Central memory CD8-positive, alpha-beta T cell (primary cell): Measurements from ENCODE around the gene CEP44.
"Not testable (repeated sequence)": the region's sequence is repeated elsewhere in the genome, so short reads cannot be mapped to it uniquely, and the experiment has no call there.

ENCODE experiments used
- ATAC-seq: fragments of 150-1000 bp; cut with Tn5 transposase; replicated peaks from 2 replicates; pipeline ENCODE4 v1.10.0; 2022; ENCODE audit warnings: mild to moderate bottlenecking, moderate FRiP score, moderate number of reproducible peaks; ENCODE audit not compliant: poor library complexity, severe bottlenecking; ENCODE audit errors: extremely low read depth
- DNase-seq, 2 donors: peaks; one replicate each; pipeline ENCODE4 v3.0.0; 2021; ENCODE audit warnings: low spot score in 2 of 2
- H3K27ac Mint-ChIP-seq: one replicate; pipeline ENCODE4 v1.8.0; 2022; ENCODE audit warnings: low read depth, mild to moderate bottlenecking, moderate library complexity, mixed read lengths
- H3K27me3 Mint-ChIP-seq: one replicate; pipeline ENCODE4 v1.8.0; 2022; ENCODE audit warnings: mixed read lengths
- H3K36me3 Mint-ChIP-seq: one replicate; pipeline ENCODE4 v1.8.0; 2022; ENCODE audit warnings: mild to moderate bottlenecking, moderate library complexity, mixed read lengths; ENCODE audit not compliant: insufficient read depth
- H3K4me1 Mint-ChIP-seq: one replicate; pipeline ENCODE4 v1.8.0; 2022; ENCODE audit warnings: mixed read lengths
- H3K4me3 Mint-ChIP-seq: one replicate; pipeline ENCODE4 v1.8.0; 2022; ENCODE audit warnings: mild to moderate bottlenecking, moderate library complexity, mixed read lengths
- H3K9me3 Mint-ChIP-seq: one replicate; pipeline ENCODE4 v1.8.0; 2022; ENCODE audit warnings: mixed read lengths

The CEP44 gene

GRCh38 chr4:174260099-174260498 lies 23.6 kb upstream of the CEP44 start:
- Mint-ChIP-seq H3K36me3 (peaks cover 11% of the 10 kb centered on the region), H3K4me3 (no peak overlapping the region), H3K9me3 (no peaks in the 10 kb centered on the region), H3K4me1 (peaks cover 9% of the 10 kb centered on the region), H3K27ac (no peak overlapping the region), H3K27me3 (no peaks in the 10 kb centered on the region)
- no peak for DNase-seq
- ATAC-seq, result no peak

GRCh38 chr4:174261432-174261831 lies 22.3 kb upstream of the CEP44 start:
- H3K4me3 Mint-ChIP-seq, DNase-seq, H3K9me3 Mint-ChIP-seq, H3K27me3 Mint-ChIP-seq, ATAC-seq, H3K4me1 Mint-ChIP-seq, H3K27ac Mint-ChIP-seq: not testable (repeated sequence)
- H3K36me3 Mint-ChIP-seq, result peaks cover 13% of the 10 kb centered on the region

GRCh38 chr4:174262624-174263444 lies 20.9 kb upstream of the CEP44 start:
- DNase-seq, result no peak
- Mint-ChIP-seq H3K4me3 (no peak overlapping the region), H3K9me3 (no peaks in the 10 kb centered on the region), H3K27ac (no peak overlapping the region), H3K27me3 (no peaks in the 10 kb centered on the region), H3K36me3 (peaks cover 11% of the 10 kb centered on the region), H3K4me1 (peaks cover 9% of the 10 kb centered on the region)
- no peak for ATAC-seq

GRCh38 chr4:174263445-174263736 lies 20.3 kb upstream of the CEP44 start:
- no peak overlapping the region for H3K27ac Mint-ChIP-seq
- H3K36me3 Mint-ChIP-seq, result peaks cover 11% of the 10 kb centered on the region
- DNase-seq (no peak), ATAC-seq (no peak)
- H3K9me3 Mint-ChIP-seq, result no peaks in the 10 kb centered on the region
- peaks cover 9% of the 10 kb centered on the region for H3K4me1 Mint-ChIP-seq
- H3K4me3 Mint-ChIP-seq, result no peak overlapping the region
- H3K27me3 Mint-ChIP-seq, result no peaks in the 10 kb centered on the region

GRCh38 chr4:174265916-174266315 lies 17.8 kb upstream of the CEP44 start:
- Mint-ChIP-seq H3K9me3 (no peaks in the 10 kb centered on the region), H3K27ac (no peak overlapping the region), H3K4me1 (peaks cover 11% of the 10 kb centered on the region), H3K36me3 (peaks cover 5% of the 10 kb centered on the region), H3K27me3 (no peaks in the 10 kb centered on the region), H3K4me3 (no peak overlapping the region)
- ATAC-seq (no peak), DNase-seq (no peak)

- H3K36me3 Mint-ChIP-seq, result peaks cover 5% of the 10 kb centered on the region
- no peak for ATAC-seq
- DNase-seq, result no peak
- peaks cover 16% of the 10 kb centered on the region for H3K4me1 Mint-ChIP-seq
- H3K27ac Mint-ChIP-seq, result no peak overlapping the region
- H3K9me3 Mint-ChIP-seq, result no peaks in the 10 kb centered on the region
- no peaks in the 10 kb centered on the region for H3K27me3 Mint-ChIP-seq
- H3K4me3 Mint-ChIP-seq, result no peak overlapping the region
Observed at GRCh38 chr4:174266416-174266815, 17.3 kb upstream of the CEP44 start.

GRCh38 chr4:174273930-174274329 lies 9.8 kb upstream of the CEP44 start:
- DNase-seq (no peak), ATAC-seq (no peak)
- Mint-ChIP-seq H3K9me3 (no peaks in the 10 kb centered on the region), H3K36me3 (peaks cover 2% of the 10 kb centered on the region), H3K27ac (no peak overlapping the region), H3K4me1 (peaks cover 39% of the 10 kb centered on the region), H3K27me3 (no peaks in the 10 kb centered on the region), H3K4me3 (no peak overlapping the region)

GRCh38 chr4:174274436-174274835 lies 9.3 kb upstream of the CEP44 start:
- Mint-ChIP-seq H3K9me3 (no peaks in the 10 kb centered on the region), H3K27me3 (no peaks in the 10 kb centered on the region), H3K27ac (no peak overlapping the region), H3K4me1 (peaks cover 44% of the 10 kb centered on the region), H3K36me3 (peaks cover 4% of the 10 kb centered on the region), H3K4me3 (no peak overlapping the region)
- DNase-seq, result no peak
- ATAC-seq, result no peak

- H3K4me1 Mint-ChIP-seq, result peaks cover 51% of the 10 kb centered on the region
- no peak for ATAC-seq
- H3K9me3 Mint-ChIP-seq, result no peaks in the 10 kb centered on the region
- no peaks in the 10 kb centered on the region for H3K27me3 Mint-ChIP-seq
- DNase-seq, result no peak
- H3K36me3 Mint-ChIP-seq, result peaks cover 4% of the 10 kb centered on the region
- H3K4me3 Mint-ChIP-seq, result no peak overlapping the region
- no peak overlapping the region for H3K27ac Mint-ChIP-seq
Observed at GRCh38 chr4:174275101-174275500, 8.6 kb upstream of the CEP44 start.

- Mint-ChIP-seq H3K36me3 (peaks cover 7% of the 10 kb centered on the region), H3K27ac (no peak overlapping the region), H3K27me3 (no peaks in the 10 kb centered on the region), H3K4me1 (peaks cover 53% of the 10 kb centered on the region), H3K4me3 (no peak overlapping the region), H3K9me3 (no peaks in the 10 kb centered on the region)
- DNase-seq (no peak), ATAC-seq (no peak)
Observed at GRCh38 chr4:174277433-174277832, 6.3 kb upstream of the CEP44 start.

GRCh38 chr4:174278467-174278866 lies 5.2 kb upstream of the CEP44 start:
- no peak for ATAC-seq
- no peak overlapping the region for H3K4me3 Mint-ChIP-seq
- no peaks in the 10 kb centered on the region for H3K27me3 Mint-ChIP-seq
- H3K27ac Mint-ChIP-seq, result peak overlapping the region; percentile 13
- H3K4me1 Mint-ChIP-seq, result peaks cover 59% of the 10 kb centered on the region
- no peak for DNase-seq
- no peaks in the 10 kb centered on the region for H3K9me3 Mint-ChIP-seq
- peaks cover 14% of the 10 kb centered on the region for H3K36me3 Mint-ChIP-seq

GRCh38 chr4:174279433-174280155 lies 4.1 kb upstream of the CEP44 start:
- ATAC-seq (no peak), DNase-seq (no peak)
- peaks cover 70% of the 10 kb centered on the region for H3K4me1 Mint-ChIP-seq
- no peak overlapping the region for H3K4me3 Mint-ChIP-seq
- H3K27me3 Mint-ChIP-seq, result no peaks in the 10 kb centered on the region
- H3K9me3 Mint-ChIP-seq, result no peaks in the 10 kb centered on the region
- peaks cover 20% of the 10 kb centered on the region for H3K36me3 Mint-ChIP-seq
- H3K27ac Mint-ChIP-seq, result no peak overlapping the region

GRCh38 chr4:174281182-174281737 lies 2.5 kb upstream of the CEP44 start:
- H3K4me3 Mint-ChIP-seq, result no peak overlapping the region
- peaks cover 79% of the 10 kb centered on the region for H3K4me1 Mint-ChIP-seq

More at GRCh38 chr4:174281182-174281737, 2.5 kb upstream of the CEP44 start:
- Mint-ChIP-seq H3K27me3 (no peaks in the 10 kb centered on the region), H3K36me3 (peaks cover 23% of the 10 kb centered on the region), H3K27ac (no peak overlapping the region), H3K9me3 (no peaks in the 10 kb centered on the region)
- no peak for DNase-seq
- no peak for ATAC-seq
